ENCODE results near the gene SFSWAP.
"Not testable (repeated sequence)": the region's sequence is repeated elsewhere in the genome, so short reads cannot be mapped to it uniquely, and the experiment has no call there.

Gene SFSWAP

DNA sequence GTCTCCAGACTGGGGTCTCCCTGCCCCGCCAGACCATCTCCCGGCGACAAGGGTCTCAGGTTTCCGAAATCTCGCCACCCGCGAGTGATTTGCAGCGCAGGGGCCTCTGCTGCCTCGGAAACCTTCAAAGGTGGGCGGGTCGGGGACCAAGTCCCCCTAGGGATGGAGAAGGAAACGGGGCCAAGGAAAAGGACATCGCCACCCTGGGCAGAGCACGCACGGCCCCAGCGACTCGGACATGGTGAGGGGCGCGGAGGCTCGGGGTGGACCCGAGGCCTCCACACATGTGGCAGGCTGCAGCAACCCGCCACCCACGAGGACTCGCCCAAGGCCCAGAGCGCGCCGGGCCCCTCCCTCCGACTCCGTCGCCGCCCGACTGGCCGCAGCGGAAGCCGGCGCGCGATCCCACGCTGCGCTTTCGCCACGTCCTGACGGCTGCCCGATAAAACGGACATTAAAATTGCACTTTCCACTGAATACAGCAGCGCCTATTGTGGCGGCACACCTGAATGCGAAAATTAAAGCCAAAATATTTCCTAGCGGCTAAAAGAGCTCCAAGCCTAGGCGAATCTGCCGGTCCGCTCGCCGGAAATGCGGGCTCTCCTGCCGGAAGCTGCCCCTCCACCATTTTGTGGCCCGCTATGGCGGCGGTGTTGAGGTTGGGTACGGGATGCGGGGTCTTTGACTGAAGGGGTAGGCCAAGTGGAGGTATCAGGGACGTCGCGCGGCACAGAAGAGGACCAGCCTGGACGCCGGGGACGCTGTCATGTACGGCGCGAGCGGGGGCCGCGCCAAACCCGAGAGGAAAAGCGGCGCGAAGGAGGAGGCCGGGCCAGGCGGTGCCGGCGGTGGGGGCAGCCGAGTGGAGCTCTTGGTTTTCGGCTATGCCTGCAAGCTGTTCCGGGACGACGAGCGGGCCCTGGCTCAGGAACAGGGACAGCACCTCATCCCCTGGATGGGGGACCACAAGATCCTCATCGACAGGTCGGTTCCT, at the start of gene SFSWAP:
TSS of gene SFSWAP (plus strand) at position 627 of the 994 bp plus-strand sequence. CDS start at position 767, 140 bp downstream.
- DNase-seq (ENCODE audit: low read depth, low spot score), result peak; percentile 42

DNA sequence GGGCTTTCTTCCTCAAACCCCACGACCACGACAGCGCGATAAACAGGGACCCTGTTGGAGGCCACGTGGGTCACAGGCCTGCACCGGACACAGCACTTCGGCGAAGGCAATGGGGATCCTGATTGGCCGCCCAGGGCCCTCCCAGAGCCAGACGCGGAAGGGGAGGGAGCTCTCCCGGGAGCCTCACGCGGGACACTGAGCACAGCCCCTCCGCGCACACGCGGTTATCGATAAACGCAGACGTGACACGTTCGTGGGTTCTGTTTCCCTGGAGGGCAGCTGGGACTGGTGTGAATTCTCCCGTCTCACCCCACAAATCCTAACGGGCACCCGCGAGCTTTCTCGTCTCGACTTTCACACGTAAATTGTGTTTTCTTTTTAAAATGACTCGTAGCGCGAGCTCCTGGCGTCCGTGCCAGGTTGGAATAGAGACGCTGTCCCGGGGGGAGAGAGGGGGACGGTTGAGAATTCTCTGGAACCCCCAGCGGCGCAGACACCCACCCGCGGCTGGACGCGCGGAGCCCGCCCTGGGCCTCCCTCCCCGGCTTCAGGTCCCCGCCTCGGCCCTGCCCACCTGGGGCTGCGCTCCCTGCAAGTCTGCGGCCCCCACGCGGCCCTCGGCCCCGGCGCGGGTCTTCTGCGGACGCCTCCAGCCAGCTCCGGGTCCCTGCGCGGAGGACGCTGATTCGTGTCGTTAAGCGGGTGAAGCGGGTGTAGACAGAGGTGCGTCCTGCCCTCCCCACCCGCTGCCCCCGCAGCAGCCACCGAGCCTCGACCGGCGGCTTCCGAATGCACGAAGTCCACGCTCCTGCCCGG, 49.5 kb upstream of the SFSWAP start:
- not testable (repeated sequence) for DNase-seq (ENCODE audit: low read depth, low spot score)

DNA sequence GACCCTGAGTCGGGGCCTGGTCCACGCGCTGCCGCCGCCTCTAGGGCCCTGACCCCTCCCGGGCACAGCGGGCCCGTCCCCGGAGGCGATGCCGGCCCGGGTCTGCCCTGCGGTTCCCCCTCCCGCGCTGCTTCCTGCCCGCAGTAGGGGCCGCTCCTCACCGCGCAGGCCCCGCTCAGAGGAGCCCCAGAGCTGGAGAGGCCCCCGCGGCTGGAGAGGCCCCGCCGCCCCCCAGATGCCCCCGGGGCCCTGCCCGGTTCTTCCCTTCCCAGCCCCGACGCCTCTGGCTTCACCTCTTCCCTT, 49.0 kb upstream of the SFSWAP start:
- DNase-seq (ENCODE audit: low read depth, low spot score), result not testable (repeated sequence)

DNA sequence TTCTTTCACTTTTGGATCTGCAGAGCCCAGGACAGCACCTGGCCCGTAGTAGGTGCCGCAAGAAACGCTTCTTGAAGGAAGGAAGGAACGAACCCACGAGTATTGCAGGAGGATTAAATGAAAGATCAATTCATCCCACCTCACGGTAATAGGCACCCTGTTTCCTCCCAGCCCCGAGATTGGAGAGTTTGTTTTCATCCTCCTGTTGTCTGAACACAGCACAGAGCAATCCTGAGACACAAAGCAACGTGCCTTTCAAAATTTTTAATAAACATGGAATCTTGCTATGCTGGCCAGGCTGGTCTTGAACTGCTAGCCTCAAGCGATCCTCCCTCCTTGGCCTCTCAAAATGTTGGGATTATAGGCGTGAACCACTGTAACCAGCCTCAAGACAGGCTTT, 48.5 kb upstream of the SFSWAP start:
- DNase-seq (ENCODE audit: low read depth, low spot score), result not testable (repeated sequence)

DNA sequence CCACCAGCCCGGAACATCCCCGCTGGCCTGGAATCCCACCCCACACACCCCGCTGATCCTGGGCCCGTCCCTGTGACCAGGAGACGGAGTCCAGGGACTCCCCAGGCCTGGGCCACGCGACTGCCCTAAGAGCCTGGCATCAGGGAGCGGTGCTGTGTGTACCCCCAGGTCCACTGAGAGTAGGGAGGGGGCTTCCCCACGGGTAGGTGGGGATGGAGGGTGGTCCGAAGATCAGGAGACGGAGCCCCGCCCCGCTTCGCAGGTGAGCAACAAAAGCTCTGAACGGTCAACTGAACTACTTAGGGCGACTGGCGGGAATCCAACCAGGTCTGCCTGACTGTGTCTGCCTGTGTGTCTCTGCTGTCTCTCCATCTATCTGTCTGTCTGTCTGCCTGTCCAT, 45.2 kb upstream of the SFSWAP start:
- not testable (repeated sequence) for DNase-seq (ENCODE audit: low read depth, low spot score)

DNA sequence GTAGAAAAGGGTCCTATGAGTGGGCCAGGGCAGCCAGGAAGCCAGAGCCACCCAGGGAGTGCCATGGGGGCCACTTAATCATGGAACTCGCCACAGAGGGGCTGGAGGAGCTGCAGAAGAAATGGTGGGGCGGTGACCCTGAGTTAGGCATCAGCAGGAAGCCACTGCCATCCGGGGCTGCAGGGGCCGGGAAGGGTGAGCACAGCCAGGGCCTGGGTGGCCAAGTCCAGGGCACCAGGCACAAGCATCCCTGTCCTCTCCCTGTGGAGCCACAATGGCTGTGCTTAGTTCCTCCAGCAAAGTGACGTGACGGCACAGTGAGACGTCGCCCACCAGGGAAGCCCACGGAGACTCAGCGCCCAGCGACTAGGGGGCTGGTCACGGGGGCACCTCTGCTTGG, 44.4 kb upstream of the SFSWAP start:
- not testable (repeated sequence) for DNase-seq (ENCODE audit: low read depth, low spot score)

DNA sequence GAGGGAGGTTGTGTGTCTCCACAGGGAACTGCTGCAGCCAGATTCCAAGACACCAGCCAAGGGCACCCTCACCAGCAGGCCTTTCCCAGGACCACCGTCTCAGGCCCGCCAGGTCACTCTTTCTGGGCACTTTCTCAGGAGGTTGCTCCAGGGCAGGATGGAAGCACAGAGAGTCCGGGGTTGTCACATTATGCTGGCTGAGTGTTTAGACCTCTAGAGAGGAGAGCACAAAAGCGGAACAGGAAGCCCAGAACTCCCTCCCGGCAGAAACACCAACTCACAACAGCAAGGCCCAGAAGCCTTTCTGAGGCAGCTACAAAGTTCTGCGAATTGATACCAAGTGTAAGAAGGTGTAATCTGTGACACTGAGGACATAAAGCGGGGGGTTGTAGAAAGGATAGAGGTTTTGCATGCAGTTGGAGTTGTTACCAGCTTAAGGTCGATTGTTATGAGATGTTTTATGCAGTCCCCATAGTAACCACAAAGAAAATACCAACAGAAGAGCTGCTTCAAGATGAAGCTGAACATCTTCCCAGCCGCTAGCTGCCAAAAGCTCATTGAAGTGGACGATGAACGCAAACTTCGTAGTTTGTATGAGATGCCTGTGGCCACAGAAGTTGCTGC, 43.8 kb upstream of the SFSWAP start:
- DNase-seq (ENCODE audit: low read depth, low spot score), result not testable (repeated sequence)

DNA sequence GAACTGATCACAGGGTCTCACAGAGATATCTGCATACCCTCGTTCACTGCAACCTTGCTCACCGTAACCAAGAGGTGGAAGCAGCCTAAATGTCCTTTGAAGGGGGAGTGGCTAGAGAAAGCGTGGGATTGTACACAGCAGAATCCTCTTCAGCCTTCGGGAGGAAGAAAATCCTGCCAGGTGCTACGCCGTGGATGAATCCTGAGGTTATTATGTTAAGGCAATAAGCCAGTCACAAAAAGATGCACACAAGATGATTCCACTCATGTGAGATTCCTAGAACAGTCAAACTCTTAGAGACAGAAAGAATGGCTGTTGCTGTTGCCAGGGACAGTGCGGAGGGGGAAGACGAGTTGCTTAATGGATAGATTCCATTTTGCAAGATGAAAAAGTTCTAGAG, 39.6 kb upstream of the SFSWAP start:
- DNase-seq (ENCODE audit: low read depth, low spot score), result no peak

DNA sequence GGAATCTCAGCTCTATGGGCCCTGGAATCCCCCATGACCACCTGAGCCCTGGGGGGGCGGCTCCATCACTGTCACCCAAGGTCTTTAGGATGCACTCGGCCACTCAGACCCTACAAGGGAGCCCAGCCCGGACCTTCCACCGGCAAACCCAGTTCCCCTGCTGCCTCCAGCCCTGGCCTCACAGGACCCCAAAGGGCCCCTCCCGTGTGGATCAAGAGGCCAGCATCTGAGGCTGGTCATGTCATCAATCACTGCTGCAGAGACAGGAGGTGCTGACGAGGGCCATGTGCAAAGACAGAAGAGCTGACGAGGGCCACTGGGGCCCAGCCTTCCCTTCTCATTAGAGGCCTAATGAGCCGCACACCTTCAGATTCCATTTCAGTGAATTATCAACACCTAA, 39.0 kb upstream of the SFSWAP start:
- no peak for DNase-seq (ENCODE audit: low read depth, low spot score)

DNA sequence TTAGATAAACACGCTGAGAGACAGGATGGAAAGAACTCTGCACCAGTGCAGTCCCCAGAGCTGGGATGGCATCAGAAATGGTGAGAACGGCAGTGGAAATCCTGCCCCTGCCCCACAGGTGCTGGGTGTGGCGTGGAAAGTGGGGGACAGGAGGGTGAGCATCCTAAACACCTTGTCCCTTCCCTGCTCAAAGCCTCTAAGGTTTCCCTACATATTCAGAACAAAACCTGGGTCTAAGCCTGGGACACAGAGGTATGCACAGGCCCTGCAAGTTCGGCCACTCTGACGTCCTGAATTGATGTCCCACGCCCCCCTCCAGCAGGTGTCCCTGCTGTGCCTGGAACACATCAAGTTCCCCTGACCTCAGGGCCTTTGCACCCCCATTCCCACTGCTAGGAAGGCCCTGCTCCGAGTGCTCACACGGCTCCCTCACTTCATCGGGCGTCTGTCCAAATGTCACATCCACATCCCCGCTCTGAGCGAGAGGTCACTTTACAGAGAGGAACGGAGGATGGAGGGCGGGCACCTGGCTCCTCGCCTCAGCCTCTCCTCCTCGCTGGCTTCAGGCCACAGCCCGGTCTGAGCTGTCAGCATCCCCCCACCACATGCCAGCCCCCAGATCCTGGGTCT, 38.5 kb upstream of the SFSWAP start:
- no peak for DNase-seq (ENCODE audit: low read depth, low spot score)

DNA sequence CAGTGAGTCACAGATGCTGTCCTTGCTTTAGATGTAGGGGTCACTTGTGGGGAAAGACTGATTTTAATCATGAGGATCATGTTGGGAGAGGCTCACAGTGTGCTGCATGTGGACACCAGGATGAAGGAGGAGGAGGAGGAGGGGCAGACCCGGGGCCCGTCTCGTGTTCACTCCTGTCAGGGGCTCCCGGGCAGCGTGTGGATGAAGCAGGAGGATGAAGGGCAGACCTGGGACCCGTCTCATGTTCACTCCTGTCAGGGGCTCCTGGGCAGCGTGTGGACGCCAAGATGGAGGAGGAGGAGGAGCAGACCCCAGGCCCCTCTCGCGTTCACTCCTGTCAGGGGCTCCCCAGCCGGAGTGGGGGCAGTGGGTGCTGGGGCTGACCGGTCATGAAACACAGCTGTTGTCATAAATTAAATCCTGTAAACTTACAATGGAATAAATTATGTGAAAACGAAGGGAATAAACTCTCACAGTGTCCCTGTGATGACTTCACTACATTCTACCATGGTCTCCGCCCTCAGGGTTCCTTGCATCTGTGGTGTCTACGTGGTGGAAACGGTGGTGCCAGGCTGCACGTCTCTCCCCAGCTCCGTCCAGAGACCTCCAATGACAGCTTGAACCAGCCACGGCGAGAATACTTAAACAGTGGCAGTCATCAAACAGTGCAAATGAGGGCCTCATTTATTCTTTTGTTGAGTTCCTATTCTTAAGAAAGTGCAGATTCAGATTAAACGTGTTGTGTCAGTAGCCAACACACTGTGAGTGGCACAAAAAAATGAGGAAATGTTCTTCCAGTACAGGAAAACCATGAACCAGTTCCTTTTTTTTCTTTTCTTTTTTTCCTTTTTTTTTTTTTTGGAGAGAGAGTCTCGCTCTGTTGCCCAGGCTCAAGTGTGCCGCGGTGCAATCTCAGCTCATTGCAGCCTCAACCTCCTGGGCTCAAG, 37.7 kb upstream of the SFSWAP start:
- no peak for DNase-seq (ENCODE audit: low read depth, low spot score)

DNA sequence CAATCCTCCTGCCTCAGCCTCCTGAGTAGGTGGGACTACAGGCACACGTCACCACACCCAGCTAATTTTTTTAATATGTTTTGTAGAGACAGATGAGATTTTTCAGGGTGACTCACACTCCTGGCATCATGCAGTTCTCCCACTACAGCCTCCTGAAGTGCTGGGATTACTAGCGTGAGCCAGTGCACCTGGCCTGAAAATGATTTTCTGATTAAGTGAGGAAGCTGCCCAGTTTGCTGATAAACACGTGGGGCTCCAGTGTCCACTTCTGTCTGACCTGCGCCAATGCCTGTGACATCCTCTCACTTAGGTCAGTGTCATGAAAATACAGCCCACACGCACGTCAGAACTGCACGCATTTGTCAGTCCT, 37.0 kb upstream of the SFSWAP start:
- DNase-seq (ENCODE audit: low read depth, low spot score), result no peak

DNA sequence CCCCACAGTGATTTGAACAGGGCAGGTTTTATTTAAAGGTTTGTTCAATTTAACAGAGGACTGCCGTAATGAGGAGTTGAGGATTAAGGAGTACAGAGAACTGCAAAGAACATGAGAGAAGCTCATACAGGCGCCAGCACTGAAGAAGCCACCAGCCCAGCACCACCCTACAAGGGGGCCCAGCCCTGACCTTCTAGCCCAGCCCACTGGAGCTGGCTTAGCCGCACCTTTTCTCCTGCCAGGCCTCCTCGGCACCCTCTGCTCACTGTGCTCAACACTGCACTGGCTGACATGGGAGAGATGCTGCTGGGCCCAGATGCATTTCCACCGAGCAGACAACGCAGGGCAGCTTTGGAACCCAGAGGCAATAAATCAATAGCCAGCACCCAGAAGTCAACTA, 36.5 kb upstream of the SFSWAP start:
- no peak for DNase-seq (ENCODE audit: low read depth, low spot score)

DNA sequence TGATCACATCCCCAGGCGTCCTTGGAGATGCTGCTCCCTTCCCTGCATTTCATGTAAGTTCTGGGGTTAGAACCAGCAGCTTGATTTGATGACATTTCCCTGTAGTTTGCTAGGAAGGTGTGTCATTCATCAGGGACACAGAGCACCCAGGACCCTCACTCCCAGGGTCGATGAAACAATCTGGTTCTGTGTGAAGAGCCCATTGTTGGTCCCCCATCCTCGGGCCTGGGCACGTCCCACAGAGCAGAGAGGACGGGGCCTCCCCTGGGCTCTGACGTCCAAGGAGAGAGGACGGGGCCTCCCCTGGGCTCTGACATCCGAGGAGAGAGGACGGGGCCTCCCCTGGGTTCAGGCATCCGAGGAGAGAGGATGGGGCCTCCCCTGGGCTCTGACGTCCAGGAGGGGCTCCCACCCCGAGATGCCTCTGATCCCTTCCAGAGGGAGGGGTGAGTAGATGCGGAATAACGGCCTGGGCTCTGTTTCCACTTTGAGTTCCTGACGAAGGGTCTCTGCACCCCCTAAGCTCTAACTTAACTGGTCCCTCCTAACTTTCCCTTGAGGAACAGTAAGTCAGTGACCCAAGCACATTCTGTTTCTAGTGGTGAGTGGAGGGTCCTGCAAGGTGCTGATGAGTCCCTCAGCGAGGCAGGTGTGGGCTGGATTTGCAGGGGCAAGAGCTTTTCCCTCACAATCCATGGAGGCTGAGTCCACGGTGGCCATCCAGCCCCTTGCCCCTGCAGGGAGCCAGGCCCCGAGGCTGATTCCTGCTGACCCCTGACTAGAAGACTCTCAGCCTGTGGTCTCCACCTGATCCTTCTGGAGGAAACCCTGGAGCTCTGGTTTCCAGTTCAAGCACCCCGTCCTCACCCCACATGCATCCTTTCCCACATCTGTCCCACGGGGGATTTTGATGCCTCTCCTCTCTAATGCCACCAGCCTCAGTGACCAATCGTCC, 35.5 kb upstream of the SFSWAP start:
- no peak for DNase-seq (ENCODE audit: low read depth, low spot score)

DNA sequence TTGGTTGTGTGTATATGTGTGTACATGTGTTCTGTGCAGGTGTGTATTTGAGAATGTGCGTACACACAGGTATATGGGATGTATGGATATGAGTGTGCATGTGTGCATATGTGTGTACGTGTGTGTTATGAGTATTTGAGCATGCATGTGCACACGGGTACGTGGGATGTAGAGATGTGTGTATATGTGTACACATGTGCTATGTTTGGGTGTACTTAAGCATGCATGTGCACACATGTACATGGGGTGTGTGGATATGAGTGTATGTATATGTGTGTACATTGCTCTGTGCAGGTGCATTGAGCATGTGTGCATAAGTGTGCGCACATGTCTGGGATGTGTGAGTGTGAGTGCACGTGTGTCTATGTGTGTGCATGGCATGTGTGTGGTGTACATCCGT, 34.3 kb upstream of the SFSWAP start:
- DNase-seq (ENCODE audit: low read depth, low spot score), result no peak

DNA sequence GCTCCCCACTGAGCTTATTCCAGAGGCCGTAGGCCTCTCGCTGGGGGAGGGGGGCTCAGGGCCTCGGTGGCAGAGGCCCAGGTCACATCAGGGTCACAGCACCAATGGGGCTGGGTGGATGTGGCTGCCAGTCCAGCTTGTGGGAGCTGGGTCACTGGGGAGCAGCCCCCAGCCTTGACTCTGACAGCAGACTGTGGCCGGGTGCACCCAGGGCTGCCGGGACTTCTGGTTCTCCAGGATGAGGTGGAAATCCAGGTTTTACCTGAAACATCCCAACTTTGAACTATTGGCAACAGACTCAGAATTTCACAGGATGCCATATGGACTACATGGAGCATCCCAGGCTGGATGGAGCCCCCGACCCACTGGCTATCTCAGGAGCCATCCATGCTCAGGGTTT, 33.8 kb upstream of the SFSWAP start:
- not testable (repeated sequence) for DNase-seq (ENCODE audit: low read depth, low spot score)

DNA sequence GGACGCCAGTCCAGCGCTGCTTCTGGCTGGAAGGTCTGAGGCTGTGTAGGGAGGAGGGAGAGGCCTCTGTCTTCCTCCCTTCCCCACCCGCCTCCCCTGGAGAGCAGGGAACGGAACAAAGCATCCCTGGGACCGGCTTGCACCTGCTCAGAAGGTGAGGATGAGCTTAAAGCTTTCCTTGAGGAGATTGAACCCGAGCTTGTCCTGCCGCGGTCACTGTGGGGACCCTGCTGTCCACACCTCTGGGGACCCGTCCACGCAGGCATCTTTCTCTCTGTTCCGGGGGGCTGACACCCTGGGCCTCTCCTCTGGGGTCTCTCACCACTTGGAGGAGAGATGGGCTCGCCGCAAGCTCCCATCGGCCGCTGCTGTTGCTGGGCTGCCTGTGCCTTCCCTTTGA, 33.2 kb upstream of the SFSWAP start:
- DNase-seq (ENCODE audit: low read depth, low spot score), result no peak

DNA sequence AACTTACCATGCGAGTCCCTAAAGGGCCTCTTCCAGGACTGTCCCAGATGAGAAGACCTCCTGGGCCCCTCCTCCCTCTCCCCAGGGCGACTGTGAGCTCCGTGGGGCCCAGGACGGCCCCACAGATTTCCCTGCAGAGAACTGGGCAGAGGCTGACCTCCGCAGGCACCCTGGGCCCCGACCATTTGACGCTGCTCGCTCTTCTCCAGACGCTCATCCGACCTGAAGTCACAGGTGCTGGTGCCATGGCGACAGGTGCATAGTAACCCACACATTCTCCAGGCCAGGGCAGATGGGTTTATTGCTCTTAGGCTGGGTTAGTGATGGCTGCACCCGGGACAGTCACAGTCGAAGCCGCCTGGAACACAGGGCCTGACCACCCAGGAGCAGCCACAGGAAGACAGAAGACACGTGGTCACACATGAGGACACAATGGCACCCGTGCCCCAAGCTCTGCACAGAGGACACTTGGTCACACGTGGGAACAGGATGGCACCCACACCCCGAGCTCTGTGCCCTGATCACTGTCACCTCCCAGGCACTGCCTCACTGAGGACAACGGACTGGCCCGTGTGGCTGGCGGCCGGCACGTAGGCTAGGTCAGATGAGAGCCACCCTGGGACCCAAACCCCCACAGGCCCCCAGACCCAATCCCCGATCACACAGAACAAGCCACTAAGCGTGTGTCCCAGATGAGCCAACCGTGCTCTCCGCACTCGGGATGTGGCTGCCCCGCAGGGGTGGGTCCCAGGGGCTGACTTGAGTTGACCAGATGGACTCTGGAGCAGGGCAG, 32.3 kb upstream of the SFSWAP start:
- DNase-seq (ENCODE audit: low read depth, low spot score), result not testable (repeated sequence)

DNA sequence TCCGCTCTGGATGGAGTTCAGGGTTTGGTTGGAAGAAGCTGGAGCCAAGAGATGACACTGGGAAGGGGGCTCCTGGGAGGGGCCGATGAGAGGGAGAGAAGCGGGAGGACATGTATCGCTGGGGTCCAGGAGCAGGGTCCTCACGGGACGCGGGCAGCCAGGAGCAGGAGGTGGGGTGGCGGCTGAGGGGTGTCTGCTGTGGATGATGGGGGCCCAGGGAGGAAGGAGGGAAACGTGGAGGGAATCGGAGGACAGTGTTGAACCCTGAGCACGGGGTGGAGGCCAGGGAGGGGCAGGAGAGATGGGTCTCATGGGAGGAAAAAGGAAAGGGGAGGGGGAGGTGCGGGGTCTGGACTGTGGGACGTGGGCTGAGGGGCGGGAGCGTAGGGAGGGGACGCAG, 31.7 kb upstream of the SFSWAP start:
- not testable (repeated sequence) for DNase-seq (ENCODE audit: low read depth, low spot score)

Data from activated naive CD8-positive, alpha-beta T cell treated with anti-CD3 and anti-CD28 coated beads, Interleukin-2, amount 50 U/mL, for 16 hours (primary cell).